Measurements from ENCODE around the gene PREPL.
A peak's percentile ranks its signal among the peaks of the same experiment; 100 is the strongest.
"Not testable (repeated sequence)": the region's sequence is repeated elsewhere in the genome, so short reads cannot be mapped to it uniquely, and the experiment has no call there.

PREPL gene

DNA sequence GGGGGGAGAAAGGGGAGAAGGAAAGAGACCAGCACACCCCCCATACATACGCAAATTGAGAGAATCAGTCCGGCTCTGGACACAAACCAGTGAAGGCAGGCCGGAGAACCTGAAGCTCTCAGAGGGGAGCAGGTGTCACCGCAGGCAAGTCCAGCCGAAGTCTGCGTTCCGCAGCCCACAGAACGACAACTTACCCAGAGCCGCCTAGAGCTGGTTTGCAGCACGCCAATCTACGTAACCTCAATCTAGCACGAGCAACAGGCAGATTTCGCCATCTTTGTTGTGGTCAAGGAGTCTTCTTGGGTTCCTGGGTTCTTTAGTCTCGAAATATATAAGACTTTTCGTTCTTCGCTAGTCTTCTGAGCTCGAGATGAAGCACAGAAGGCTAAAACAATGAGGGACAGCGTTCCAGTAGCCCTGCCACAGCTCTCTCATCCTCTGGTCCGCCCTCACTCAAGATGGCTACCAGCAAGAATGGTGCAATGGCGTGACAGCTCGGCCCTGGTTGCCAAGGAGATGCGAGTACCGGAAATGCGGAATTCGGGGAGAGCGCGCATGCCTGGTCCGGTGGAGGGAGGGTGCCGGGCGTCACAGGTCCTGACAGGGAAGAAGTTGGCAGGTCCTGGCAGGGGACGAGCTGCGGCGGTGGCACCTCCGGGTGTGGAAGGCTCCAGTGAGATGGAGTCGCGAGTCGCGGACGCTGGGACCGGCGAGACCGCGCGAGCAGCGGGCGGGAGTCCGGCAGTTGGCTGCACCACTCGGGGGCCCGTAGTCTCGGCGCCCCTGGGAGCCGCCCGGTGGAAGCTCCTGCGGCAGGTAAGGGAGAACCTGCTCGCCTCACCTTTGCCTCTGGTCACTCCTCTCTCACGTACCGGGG, at the start of gene PREPL, which contains the start of gene CAMKMT:
Gene PREPL, minus strand, starts transcription at position 165 of the 877 bp plus-strand sequence. CDS start 15,152 bp downstream, outside the sequence.
Gene CAMKMT, plus strand, starts transcription at position 618 of the 877 bp plus-strand sequence.
- peak within 1 kb of the TSS; percentile 78 for H3K4me3 ChIP-seq (ENCODE audit: low read depth, low read length)
- H3K4me1 ChIP-seq (ENCODE audit: control insufficient read depth, insufficient read depth, low read length), result peaks cover 9% of the 10 kb centered on the region
- H3K27ac ChIP-seq (ENCODE audit: low read depth, low read length), result peak within 1 kb of the TSS; percentile 92
- H3K9ac ChIP-seq (ENCODE audit: low read depth, low read length), result peak within 1 kb of the TSS; percentile 88
- H3K9me3 ChIP-seq (ENCODE audit: control insufficient read depth, insufficient read depth, low read length), result no peaks in the 10 kb centered on the region
- no peaks in the 10 kb centered on the region for H3K36me3 ChIP-seq (ENCODE audit: control insufficient read depth, insufficient read depth, low read length)
- no peaks in the 10 kb centered on the region for H3K27me3 ChIP-seq (ENCODE audit: control insufficient read depth, insufficient read depth, low read length)

DNA sequence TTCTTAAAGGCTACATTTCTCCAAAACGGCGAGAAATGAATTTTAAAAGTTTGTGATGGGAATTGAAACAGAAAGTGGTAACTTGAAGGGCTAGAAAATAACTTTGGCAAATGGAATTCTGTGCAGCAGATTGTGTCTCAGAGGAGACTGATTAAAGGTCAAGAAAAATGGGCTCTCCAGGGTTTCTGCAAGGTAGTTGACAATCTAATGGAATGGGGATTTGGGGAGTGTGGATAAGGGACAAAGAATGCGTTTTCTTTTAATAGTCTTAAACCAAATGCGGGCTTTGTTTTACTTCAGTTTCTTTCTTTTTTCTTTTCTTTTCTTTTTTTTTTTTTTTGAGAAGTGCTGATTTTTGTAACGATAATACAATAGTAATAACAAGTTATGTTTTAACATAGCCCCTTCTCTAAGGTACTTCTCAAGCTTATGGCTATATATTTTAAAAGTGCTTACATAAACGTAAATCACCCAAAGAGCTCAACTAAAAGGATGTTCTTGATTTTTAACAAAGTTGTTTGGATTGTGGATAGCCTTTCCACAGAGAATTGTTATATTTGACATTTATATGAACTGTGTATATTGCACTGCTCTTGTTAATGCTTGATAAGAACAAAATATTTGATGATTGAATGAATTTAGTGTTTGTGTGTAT, 37.1 kb upstream of the PREPL start:
- H3K27me3 ChIP-seq (ENCODE audit: control insufficient read depth, insufficient read depth, low read length), result no peaks in the 10 kb centered on the region
- peaks cover 37% of the 10 kb centered on the region for H3K4me1 ChIP-seq (ENCODE audit: control insufficient read depth, insufficient read depth, low read length)
- no peaks in the 10 kb centered on the region for H3K36me3 ChIP-seq (ENCODE audit: control insufficient read depth, insufficient read depth, low read length)
- no peaks in the 10 kb centered on the region for H3K9me3 ChIP-seq (ENCODE audit: control insufficient read depth, insufficient read depth, low read length)
- H3K27ac ChIP-seq (ENCODE audit: low read depth, low read length), result peak overlapping the region; percentile 60
- H3K4me3 ChIP-seq (ENCODE audit: low read depth, low read length), result no peak overlapping the region
- no peak overlapping the region for H3K9ac ChIP-seq (ENCODE audit: low read depth, low read length)

DNA sequence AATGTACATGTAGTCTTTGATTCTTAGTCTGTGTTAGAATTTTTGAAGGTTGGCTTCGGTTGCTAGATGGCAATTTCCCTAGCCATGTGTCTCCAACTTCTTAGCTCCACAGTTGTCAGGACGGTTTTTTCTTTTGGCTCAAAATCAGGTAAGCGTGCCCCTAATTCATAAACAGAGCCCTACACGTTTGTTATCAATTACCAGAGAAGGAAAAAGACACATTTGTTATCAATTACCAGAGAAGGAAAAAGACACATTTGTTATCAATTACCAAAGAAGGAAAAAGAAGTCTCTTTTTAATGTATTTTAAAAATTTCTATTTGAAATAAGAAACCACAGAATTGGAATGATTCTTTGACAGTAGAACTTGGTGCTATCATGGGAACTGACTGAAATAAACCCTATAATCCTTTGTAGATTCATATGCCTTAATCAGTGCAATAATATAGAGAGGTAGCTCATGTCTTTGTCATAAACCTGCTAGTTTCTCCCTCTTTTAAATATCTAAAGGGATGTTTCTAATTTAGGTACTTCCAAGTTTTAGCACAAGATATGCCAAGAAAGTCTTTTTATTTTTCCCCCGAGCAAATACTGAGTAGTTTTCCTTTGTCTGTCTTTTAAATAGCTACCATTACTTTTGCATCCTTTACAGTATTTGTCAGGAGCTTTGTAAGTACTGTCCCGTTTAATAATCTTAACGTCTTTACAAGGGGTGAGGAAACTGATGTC, 36.3 kb upstream of the PREPL start:
- no peak overlapping the region for H3K9ac ChIP-seq (ENCODE audit: low read depth, low read length)
- no peak overlapping the region for H3K4me3 ChIP-seq (ENCODE audit: low read depth, low read length)
- no peaks in the 10 kb centered on the region for H3K36me3 ChIP-seq (ENCODE audit: control insufficient read depth, insufficient read depth, low read length)
- peaks cover 38% of the 10 kb centered on the region for H3K4me1 ChIP-seq (ENCODE audit: control insufficient read depth, insufficient read depth, low read length)
- H3K27ac ChIP-seq (ENCODE audit: low read depth, low read length), result peak overlapping the region; percentile 60
- no peaks in the 10 kb centered on the region for H3K9me3 ChIP-seq (ENCODE audit: control insufficient read depth, insufficient read depth, low read length)
- no peaks in the 10 kb centered on the region for H3K27me3 ChIP-seq (ENCODE audit: control insufficient read depth, insufficient read depth, low read length)

DNA sequence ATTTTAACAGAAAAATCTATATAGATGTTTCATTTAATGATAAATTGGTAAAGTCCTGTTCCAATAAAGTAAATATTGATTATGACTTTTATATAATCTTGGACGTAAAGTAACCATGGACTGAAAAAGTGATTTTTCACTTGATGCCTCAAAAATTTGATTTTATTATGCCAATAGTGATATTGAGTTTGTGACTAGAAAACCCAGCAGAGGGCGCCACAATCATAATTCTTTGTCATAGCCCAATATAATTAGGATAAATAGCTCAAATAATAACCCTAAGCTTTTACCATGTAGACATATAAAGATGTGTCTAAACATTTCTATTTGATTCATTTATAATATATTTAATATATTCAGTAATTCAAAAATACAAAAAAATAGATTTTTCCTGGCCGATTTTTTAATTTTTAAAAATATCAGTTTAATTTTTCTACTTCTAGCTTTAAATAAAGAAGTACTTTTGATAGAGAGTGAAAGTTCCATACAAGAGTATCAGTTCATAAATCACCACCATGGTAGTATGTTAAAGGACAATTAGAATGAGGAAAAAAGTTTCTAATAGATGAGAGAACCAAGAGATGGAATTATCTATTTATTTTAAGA, 31.1 kb upstream of the PREPL start:
- Histone ChIP-seq H3K9ac (ENCODE audit: low read depth, low read length) (no peak overlapping the region), H3K9me3 (ENCODE audit: control insufficient read depth, insufficient read depth, low read length) (no peaks in the 10 kb centered on the region), H3K36me3 (ENCODE audit: control insufficient read depth, insufficient read depth, low read length) (no peaks in the 10 kb centered on the region), H3K4me1 (ENCODE audit: control insufficient read depth, insufficient read depth, low read length) (peaks cover 12% of the 10 kb centered on the region), H3K27me3 (ENCODE audit: control insufficient read depth, insufficient read depth, low read length) (no peaks in the 10 kb centered on the region), H3K27ac (ENCODE audit: low read depth, low read length) (no peak overlapping the region), H3K4me3 (ENCODE audit: low read depth, low read length) (no peak overlapping the region)

DNA sequence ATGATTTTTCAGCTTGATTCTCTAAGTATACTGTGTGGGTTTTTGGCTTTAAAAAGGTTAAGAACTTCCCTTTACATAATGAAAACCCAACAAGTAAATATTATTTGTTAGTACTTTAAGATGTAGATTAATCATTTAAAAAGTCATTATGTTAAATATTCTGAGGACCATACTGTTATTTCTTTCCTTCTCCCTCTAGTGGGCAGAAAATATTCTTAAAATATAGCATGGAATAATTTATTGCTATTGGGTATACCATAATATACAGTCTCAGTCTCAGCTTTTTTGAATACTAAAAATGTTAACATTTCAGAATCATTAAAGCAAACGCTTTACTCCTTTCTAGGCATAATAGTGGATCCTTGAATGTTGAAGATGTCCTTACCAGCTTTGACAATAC, 28.6 kb upstream of the PREPL start:
- no peak overlapping the region for H3K27ac ChIP-seq (ENCODE audit: low read depth, low read length)

DNA sequence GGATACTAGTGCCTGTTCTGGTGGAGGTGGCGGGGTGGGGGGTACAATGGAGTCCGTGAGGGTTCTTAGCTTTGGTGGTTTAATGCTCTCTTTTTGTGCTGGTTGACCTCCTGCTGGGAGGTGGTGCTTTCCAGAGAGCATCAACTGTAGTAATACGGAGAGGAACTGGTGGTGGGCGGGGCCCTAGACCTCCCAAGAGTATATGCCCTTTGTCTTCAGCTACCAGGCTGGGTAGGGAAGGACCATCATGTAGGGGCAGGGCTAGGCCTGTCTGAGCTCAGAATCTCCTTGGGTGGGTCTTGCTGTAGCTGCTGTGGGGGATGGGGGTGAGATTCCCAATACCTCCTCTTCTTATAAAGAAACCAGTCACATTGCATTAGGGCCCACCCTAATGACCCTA, 27.6 kb upstream of the PREPL start:
- Histone ChIP-seq H3K27ac (ENCODE audit: low read depth, low read length) (no peak overlapping the region), H3K4me1 (ENCODE audit: control insufficient read depth, insufficient read depth, low read length) (0 out of 2 replicates have a peak, but pooled peaks cover 5% of the 10 kb centered on the region), H3K4me3 (ENCODE audit: low read depth, low read length) (no peak overlapping the region), H3K9me3 (ENCODE audit: control insufficient read depth, insufficient read depth, low read length) (no peaks in the 10 kb centered on the region), H3K27me3 (ENCODE audit: control insufficient read depth, insufficient read depth, low read length) (no peaks in the 10 kb centered on the region), H3K36me3 (ENCODE audit: control insufficient read depth, insufficient read depth, low read length) (no peaks in the 10 kb centered on the region), H3K9ac (ENCODE audit: low read depth, low read length) (no peak overlapping the region)

More for the DNA sequence above, 28.6 kb upstream of the PREPL start:
- Histone ChIP-seq H3K27me3 (ENCODE audit: control insufficient read depth, insufficient read depth, low read length) (no peaks in the 10 kb centered on the region), H3K9me3 (ENCODE audit: control insufficient read depth, insufficient read depth, low read length) (no peaks in the 10 kb centered on the region), H3K4me1 (ENCODE audit: control insufficient read depth, insufficient read depth, low read length) (0 out of 2 replicates have a peak, but pooled peaks cover 6% of the 10 kb centered on the region), H3K36me3 (ENCODE audit: control insufficient read depth, insufficient read depth, low read length) (no peaks in the 10 kb centered on the region), H3K4me3 (ENCODE audit: low read depth, low read length) (no peak overlapping the region), H3K9ac (ENCODE audit: low read depth, low read length) (no peak overlapping the region)

DNA sequence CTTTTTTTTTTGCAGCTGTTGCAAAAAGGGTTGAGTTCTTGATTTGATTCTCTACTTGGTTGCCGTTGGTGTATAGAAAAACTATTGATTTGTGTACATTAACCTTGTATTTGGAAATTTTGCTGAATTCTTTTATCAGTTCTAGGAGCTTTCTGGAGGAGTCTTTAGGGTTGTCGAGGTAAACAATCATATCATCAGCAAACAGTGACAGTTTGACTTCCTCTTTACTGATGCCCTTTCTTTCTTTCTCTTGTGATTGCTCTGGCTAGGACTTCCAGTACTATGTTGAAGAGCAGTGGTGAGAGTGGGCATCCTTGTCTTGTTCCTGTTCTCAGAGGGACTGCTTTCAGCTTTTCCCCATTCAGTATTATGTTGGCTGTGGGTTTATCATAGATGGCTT, 23.9 kb upstream of the PREPL start:
- H3K27ac ChIP-seq (ENCODE audit: low read depth, low read length); H3K9ac ChIP-seq (ENCODE audit: low read depth, low read length); H3K4me3 ChIP-seq (ENCODE audit: low read depth, low read length); H3K9me3 ChIP-seq (ENCODE audit: control insufficient read depth, insufficient read depth, low read length); H3K36me3 ChIP-seq (ENCODE audit: control insufficient read depth, insufficient read depth, low read length); H3K4me1 ChIP-seq (ENCODE audit: control insufficient read depth, insufficient read depth, low read length); H3K27me3 ChIP-seq (ENCODE audit: control insufficient read depth, insufficient read depth, low read length): not testable (repeated sequence)

DNA sequence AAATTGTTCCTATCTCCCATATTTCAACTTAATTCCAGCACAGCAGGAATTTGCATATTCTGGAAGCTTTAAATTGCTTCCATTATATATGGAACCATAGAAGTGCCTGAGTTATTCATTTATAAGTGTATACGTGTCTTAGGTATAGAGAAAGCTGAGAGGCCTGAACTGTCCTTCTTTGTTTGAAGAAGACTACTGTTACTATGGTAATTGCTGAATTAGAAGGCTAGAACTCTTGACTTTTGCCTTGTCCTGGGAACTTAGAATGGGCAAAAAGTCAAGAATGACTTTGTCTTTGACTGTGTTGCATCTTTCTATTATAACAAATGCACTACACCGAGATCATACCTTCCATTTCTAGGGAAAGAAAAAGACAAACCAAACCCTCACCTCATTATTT, 16.2 kb upstream of the PREPL start:
- peaks cover 7% of the 10 kb centered on the region; the same call in 1 of the 2 replicates for H3K36me3 ChIP-seq (ENCODE audit: control insufficient read depth, insufficient read depth, low read length)
- no peaks in the 10 kb centered on the region for H3K9me3 ChIP-seq (ENCODE audit: control insufficient read depth, insufficient read depth, low read length)
- no peaks in the 10 kb centered on the region for H3K27me3 ChIP-seq (ENCODE audit: control insufficient read depth, insufficient read depth, low read length)
- no peak overlapping the region for H3K27ac ChIP-seq (ENCODE audit: low read depth, low read length)
- peaks cover 6% of the 10 kb centered on the region; the same call in 1 of the 2 replicates for H3K4me1 ChIP-seq (ENCODE audit: control insufficient read depth, insufficient read depth, low read length)
- H3K4me3 ChIP-seq (ENCODE audit: low read depth, low read length), result no peak overlapping the region
- H3K9ac ChIP-seq (ENCODE audit: low read depth, low read length), result no peak overlapping the region

DNA sequence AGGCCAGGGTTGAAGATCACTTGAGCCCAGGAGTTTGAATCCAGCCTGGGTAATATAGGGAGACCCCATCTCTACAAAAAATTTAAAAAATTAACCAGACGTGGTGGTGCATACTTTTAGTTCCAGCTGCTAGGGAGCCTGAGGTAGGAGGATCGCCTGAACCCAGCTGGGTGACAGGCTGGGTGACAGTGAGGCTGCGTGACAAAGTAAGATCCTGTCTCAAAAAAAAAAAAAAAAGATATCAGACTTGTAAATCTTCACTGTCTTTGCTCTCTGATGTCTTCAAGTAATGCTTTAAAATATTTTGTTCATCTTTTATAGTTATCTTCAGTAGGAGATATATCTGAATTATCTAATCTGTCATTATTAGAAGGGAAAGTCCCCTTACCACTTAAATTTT, 11.0 kb upstream of the PREPL start:
- H3K4me1 ChIP-seq (ENCODE audit: control insufficient read depth, insufficient read depth, low read length), result peaks cover 8% of the 10 kb centered on the region; the same call in 1 of the 2 replicates
- no peaks in the 10 kb centered on the region for H3K27me3 ChIP-seq (ENCODE audit: control insufficient read depth, insufficient read depth, low read length)
- no peak overlapping the region for H3K9ac ChIP-seq (ENCODE audit: low read depth, low read length)
- H3K36me3 ChIP-seq (ENCODE audit: control insufficient read depth, insufficient read depth, low read length), result peaks cover 3% of the 10 kb centered on the region; the same call in 1 of the 2 replicates
- H3K4me3 ChIP-seq (ENCODE audit: low read depth, low read length), result no peak overlapping the region
- H3K9me3 ChIP-seq (ENCODE audit: control insufficient read depth, insufficient read depth, low read length), result no peaks in the 10 kb centered on the region
- H3K27ac ChIP-seq (ENCODE audit: low read depth, low read length), result peak overlapping the region; percentile 69

DNA sequence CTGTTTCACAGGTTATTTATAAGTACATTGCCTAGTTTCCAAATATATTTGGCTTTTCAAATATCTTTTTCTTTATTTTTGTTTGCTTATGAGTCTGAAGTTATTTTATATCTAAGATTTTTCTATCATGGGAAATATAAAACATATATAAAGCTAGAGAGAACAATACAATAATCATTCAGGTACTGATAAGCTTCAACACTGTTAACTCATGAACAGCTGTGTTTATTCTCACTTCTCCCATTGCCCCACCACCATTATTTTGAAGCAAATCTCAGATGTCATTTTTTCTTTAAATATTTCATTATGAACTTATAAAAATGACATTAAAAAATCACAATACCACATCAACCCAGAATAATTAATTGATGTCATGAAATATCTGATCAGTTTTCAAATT, 10.2 kb upstream of the PREPL start:
- H3K9ac ChIP-seq (ENCODE audit: low read depth, low read length), result no peak overlapping the region
- no peak overlapping the region for H3K4me3 ChIP-seq (ENCODE audit: low read depth, low read length)
- peaks cover 3% of the 10 kb centered on the region; the same call in 1 of the 2 replicates for H3K36me3 ChIP-seq (ENCODE audit: control insufficient read depth, insufficient read depth, low read length)
- H3K27me3 ChIP-seq (ENCODE audit: control insufficient read depth, insufficient read depth, low read length), result no peaks in the 10 kb centered on the region
- no peak overlapping the region for H3K27ac ChIP-seq (ENCODE audit: low read depth, low read length)
- peaks cover 8% of the 10 kb centered on the region; the same call in 1 of the 2 replicates for H3K4me1 ChIP-seq (ENCODE audit: control insufficient read depth, insufficient read depth, low read length)
- no peaks in the 10 kb centered on the region for H3K9me3 ChIP-seq (ENCODE audit: control insufficient read depth, insufficient read depth, low read length)
